NK-92 (cell line): ENCODE results near the gene DCTPP1.
"Not testable (repeated sequence)": the region's sequence is repeated elsewhere in the genome, so short reads cannot be mapped to it uniquely, and the experiment has no call there.

ENCODE experiments used
- DNase-seq: peaks from one replicate; lab custom pipeline; 2025; ENCODE audit not compliant: unreplicated experiment; lab: John Stamatoyannopoulos, UW

Gene DCTPP1

DNA sequence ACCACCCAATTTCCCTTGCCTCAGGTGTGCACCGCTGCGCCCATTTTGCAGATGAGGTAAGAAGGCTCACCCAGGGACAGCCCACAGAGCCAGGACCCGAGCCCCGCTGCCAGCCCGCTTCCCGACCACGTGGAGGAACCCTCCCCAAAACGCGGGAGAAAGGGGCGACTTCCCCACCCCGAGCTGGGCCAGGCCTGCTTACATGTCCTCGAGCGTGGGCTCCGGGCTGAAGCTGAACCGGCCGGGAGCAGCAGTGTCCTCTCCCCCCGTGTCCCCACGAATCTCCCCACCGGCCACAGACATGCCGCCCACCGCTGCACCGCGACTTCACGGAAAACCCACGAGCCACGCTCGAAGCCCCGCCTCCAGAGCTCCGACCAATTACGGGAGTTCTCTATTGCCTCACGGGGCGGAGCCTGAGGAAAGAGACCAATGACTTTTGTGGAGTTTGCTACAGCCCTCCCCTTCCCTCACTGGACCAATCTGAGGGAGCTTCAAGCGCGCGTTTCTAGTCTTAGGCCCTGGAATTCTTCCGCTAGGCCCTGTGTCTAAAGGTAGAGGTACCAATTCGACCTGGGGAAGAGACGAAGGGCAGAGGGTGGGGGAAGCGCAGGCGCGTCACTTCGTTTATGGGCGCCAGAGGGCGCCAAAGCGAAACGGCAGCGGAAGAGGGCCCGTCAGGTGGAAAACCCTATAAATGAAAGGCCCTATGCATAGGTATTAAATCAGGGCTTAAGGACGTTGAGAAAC lies at the start of gene DCTPP1:
Gene DCTPP1 (minus strand): TSS at position 353 of the 750 bp plus-strand sequence. CDS start 50 bp downstream, at position 303.
- peak; percentile 85 for DNase-seq

DNA sequence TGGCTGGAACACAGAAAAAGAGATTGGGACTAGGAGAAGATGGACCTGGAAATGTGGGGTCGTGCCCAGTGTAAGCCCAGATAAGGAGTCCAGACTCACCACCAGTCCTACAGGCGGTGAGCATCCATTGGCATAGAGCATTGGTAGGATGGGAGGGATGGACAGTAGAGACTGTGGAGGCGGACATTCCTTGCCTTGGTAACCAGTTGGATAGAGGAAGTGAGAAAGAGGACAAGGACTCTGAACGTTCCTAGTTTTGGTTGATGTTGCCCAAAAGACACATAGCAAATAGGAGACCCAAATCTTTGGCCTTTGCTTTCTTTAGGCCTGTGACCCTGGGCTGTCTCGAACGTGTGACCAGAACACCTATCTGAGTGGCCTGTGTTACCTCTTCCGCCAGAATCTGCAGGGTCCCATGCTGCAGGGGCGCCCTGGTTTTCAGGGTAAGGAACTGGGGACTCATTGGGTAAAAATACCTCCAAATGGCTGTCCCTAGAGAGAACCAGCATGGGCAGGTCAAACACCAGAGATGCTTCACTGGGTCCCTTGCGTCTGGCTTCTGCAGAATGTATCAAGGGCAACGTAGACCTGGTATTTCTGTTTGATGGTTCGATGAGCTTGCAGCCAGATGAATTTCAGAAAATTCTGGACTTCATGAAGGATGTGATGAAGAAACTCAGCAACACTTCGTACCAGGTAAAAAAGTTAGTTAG lies 49.1 kb upstream of the DCTPP1 start:
- no peak for DNase-seq

DNA sequence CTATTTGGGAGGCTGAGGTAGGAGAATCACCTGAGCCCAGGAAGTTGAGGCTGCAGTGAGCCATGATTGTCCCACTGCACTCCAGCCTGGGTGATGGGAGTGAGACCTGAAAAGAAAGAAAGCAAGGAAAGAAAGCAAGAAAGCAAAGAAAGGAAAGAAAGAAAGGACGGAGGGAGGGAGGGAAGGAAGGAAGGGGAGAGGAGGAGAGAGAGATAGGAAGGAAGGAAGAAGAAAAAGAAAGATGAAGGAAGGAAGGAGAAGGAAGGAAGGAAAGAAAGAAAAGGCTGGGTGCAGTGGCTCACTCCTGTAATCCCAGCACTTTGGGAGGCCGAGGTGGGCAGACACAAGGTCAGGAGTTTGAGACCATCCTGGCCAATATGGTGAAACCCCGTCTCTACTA lies 47.9 kb upstream of the DCTPP1 start:
- DNase-seq = not testable (repeated sequence)

DNA sequence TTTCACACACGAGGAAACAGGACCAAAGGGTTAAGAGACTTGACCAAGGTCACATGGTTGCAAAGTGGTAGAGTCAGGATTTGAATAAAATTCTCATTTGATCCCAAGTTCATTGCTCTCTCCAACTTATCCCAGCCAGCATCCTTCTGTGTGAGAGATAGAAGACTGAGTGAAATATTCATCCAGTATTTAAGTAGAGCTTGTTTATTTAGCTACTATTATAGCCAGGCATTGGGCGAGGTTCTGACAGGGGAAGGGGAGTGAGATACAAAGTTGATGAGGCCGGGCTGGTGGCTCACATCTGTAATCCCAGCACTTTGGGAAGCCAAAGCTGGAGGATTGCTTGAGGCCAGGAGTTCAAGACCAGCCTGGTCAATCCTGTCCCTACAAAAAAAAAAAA lies 47.2 kb upstream of the DCTPP1 start:
- DNase-seq = no peak

DNA sequence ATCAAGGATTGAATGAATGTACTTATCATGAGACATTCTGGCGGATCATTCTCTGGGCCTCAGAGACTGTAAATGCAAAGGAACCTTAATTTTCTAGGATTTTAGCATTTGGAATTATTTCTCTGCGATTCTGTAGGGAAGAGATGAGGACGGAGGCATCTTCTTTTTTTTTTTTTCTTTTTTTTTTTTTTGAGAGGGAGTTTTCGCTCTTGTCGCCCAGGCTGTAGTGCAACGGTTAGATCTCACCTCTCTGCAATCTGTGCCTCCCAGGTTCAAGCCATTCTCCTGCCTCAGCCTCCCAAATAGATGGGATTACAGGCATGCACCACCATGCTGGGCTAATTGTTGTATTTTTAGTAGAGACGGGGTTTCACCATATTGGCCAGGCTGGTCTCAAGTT lies 44.9 kb upstream of the DCTPP1 start:
- no peak for DNase-seq

DNA sequence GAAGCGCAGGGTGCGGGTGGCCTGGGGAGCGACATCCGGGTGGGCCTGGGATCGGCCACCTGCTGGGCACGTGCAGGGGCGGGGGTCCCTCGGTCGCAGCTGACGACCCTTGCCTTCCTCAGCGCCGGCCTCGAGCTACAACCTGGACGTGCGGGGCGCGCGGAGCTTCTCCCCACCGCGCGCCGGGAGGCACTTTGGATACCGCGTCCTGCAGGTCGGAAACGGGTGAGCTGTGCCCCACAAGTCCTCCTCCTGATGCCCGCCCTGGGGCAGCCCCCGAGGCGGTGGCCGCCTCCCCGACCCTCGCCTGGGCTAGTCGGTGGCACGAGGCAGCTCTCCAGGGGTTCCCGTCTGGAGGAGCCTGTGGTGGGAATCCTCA lies 44.2 kb upstream of the DCTPP1 start:
- DNase-seq = no peak

DNA sequence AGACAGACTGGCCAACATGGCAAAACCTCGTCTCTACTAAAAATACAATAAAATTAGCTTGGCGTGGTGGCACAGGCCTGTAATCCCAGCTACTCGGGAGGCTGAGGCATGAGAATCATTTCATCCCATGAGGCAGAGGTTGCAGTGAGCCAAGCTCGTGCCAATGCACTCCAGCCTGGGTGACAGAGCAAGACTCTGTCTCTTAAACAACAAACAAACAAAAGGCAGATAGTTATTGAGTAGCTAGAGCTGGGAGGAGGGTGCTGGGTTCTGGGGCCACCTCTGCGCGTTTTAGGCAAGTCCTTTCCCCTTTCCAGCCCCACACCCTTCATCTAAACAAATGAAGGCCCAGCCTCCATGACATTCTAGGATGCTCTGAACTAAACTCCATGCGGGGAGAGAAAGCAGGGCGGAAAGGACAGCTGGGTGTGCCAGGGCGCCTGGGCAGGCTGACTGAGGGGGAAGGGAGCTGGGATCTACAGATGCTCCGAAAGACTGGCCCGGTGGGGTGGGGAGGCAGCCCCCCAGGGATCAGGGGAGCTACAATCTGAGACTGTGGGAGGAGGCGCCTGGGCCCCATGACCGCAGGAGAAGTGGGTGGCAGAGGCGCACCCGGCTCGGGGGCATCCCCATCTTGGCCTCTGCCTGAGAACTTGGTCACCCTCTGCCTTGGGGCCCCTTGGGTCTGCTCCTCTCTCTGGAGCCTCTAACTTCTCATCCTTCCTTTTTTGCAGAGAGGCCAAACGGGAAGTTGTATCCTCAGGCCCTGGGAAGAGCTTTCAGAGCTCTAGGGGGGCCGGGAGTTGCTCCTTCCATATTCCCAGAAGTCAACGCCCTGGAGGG lies 43.6 kb upstream of the DCTPP1 start:
- DNase-seq = no peak

DNA sequence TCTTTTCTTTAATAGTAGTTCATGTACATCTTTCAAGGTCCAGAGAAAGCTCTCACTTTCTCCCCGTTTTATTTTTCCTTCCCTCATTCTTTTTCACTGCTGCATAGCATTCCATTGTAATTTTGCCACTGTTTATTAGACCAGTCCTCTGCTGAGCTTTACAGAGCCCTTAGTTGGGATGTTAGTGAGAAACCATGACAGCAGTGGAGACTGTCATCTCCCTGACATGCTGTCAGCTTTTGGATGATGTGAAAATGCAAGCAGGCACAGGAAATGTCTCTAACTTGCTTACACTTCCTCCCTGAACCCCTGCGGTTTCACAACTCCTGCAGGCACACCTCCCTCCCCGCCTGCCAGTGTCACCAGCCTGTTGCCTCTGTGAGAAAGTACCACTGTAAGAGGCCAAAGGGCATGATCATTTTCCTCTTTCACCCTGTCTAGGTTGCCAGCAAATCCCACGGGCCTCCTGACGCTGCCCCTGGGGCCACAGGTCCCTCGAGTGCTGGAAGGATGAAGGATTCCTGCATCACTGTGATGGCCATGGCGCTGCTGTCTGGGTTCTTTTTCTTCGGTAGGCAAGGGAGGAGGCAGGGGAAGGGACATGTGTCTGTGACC lies 42.6 kb upstream of the DCTPP1 start, which contains the start of gene ITGAL:
Gene ITGAL (plus strand): TSS at position 415 of the 615 bp plus-strand sequence. CDS start 96 bp downstream, at position 511.
- peak; percentile 36 for DNase-seq

DNA sequence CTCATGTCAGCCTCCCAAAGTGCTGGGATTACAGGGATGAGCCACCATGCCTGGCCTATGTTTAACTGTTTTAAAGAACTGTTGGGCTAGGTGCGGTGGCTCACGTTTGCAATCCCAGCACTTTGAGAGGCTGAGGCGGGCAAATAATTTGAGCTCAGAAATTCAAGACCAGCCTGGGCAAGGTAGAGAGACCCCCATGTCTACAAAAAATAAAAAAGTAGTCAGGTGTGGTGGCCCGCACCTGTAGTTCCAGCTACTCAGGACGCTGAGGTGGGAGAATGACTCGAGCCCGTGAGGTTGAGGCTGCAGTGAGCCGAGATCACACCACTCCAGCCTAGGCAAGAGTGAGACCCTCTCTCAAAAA lies 40.8 kb upstream of the DCTPP1 start:
- DNase-seq = no peak

DNA sequence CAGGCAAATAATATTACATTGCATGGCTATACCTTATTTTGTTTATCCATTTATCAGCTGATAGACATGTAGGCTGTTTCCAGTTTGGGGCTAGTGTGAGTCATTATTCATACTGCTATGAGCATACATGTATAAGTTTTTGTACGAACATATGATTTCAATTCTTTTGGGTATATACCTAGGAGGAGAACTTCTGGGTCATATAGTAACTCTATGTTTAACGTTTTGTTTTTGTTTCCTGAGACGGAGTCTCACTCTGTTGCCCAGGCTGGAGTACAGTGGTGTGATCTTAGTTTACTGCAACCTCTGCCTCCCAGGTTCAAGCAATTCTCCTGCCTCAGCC lies 40.3 kb upstream of the DCTPP1 start:
- no peak for DNase-seq

DNA sequence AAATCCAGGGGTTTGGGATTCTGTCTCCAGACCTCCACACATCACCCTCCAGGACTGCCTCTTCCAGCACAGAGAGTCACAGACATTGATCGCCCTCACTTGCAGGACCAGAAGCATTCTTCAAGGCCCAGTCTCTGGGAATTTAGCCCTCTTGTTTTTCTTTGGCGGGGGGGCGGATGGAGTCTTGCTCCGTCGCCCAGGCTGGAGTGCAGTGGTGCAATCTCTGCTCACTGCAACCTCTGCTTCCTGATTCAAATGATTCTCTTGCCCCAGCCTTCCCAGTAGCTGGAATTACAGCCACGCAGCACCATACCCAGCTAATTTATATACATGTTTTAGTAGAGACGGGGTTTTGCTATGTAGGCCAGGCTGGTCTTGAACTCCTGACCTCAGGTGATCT lies 34.2 kb upstream of the DCTPP1 start:
- no peak for DNase-seq

DNA sequence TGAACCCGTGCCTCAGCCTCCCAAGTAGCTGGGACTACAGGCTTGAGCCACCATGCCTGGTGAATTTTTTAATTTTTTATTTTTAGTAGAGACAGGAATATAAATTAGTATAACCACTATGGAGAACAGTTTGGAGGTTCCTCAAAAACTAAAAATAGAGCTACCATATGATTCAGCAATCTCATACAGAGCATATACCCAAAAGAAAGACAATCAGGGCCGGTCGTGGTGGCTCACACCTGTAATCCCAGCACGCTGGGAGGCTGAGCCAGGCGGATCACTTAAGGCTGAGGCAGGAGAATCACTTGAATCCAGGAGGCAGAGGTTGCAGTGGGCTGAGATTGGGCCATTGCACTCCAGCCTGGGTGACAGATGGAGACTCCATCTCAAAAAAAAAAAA lies 31.6 kb upstream of the DCTPP1 start:
- DNase-seq = not testable (repeated sequence)

DNA sequence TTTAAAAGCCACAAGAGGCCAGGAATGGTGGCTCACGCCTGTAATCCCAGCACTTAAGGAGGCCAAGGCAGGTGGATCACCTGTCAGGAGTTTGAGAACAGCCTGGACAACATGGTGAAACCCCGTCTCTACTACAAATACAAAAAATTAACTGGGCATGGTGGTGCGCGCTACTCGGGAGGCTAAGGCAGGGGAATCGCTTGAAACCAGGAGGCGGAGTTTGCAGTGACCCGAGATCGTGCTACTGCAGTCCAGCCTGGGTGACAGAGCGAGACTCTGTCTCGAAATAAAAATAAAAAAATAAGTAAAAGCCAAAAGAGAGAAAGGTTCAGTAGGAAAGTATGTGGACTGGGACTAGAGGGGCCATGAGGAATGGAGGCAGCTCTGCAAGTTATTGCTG lies 29.6 kb upstream of the DCTPP1 start:
- no peak for DNase-seq

DNA sequence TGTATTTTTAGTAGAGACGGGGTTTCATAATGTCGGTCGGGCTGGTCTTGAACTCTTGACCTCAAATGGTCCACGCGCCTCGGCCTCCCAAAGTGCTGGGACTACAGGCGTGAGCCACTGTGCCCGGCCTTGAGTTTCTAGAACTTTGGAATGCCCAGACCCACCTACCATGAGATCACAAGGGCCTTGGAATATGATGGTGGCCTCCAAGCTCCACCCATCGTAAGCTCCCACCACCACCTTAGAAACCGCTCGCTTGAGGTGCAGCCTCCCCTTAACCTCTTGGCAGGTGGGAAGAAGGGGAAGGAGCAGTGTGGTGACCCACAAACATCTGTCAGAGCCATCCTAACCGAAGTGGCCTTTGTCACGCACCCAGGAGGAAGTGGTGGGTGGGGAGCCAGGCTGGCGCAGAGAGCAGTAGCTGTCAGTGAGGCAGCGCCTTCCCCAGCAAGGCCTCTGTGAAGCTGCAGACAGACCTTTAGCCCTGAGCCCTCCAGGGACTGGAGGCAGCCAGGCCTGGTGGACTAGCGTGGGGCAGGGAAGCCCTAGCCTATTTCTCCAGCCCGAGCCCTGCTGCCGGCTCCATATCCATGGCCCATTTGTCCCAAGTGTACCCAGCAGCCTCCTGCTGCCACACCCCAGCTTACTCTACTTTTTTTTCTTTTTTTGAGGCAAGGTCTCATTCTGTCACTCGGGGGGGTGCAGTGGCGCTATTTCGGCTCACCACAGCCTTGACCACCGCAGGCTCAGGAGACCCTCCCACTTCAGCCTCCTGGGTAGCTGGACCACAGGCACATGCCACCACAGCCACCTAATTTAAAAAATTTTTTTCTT lies 28.9 kb upstream of the DCTPP1 start:
- no peak for DNase-seq

DNA sequence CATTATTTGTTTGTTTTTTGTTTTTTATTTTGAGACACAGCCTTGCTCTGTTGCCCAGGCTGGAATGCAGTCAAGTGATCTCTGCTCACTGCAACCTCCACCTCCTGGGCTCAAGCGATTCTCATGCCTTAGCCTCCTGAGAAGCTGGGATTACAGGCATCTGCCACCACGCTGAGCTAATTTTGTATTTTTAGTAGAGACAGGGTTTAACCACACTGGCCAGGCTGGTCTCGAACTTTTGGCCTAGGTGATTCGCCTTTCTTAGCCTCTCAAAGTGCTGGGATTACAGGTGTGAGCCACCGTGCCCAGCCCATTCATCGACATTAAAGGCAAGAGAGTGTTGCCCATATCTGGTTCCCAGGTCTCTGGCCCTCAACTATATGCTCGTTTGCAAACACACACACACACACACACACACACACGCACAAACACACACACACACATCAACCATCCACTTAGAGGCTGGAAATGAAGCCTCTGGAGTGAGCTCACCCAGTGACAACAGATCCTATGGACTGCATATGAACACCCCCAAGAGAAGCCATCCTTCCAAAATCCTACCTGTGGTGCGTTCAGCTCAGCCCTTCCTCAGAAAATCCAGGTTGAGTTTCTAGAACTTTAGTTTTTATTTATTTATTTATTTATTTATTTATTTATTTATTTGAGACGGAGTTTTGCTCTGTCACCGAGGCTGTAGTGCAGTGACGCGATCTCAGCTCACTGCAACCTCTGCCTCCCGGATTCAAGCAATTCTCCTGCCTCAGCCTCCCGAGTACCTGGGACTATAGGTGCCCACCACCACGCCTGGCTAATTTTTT lies 28.1 kb upstream of the DCTPP1 start:
- DNase-seq = no peak

DNA sequence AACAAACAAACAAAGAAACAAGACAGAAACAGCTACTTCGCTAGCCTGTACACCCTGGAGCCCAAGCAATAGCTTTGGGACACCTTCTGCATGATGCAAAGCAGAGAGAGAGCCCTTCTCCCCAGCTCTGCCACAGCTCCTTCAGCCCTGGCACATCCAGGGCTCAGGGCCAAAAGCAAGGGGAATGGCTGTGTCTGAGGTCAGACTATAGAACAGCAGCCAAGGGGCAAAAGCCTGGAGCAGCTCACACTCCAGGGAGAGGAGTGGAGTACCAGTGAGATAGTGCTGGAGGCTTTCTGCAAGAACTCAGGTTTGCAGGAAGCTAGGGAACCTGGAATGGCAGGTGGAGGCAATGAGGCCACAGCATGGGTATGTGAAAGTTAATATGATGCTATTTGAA lies 27.4 kb upstream of the DCTPP1 start:
- no peak for DNase-seq

DNA sequence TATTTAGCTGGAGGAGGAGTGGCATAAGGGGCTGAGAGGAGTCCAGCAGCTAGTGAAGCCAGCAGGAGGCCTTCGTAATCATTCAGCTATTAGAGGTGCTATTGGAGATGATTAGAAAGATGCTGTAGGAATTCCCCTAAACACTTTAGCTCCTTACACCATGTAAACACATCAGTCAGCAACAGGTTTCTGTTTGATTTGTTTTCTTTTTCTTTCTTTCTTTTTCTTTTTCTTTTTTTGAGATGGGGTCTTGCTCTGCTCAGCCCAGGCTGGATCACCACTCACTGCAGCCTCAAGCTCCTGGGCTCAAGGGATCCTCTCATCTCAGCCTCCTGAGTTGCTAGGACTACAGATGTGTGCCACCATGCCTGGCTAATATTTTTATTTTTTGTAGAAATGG lies 26.5 kb upstream of the DCTPP1 start:
- no peak for DNase-seq

DNA sequence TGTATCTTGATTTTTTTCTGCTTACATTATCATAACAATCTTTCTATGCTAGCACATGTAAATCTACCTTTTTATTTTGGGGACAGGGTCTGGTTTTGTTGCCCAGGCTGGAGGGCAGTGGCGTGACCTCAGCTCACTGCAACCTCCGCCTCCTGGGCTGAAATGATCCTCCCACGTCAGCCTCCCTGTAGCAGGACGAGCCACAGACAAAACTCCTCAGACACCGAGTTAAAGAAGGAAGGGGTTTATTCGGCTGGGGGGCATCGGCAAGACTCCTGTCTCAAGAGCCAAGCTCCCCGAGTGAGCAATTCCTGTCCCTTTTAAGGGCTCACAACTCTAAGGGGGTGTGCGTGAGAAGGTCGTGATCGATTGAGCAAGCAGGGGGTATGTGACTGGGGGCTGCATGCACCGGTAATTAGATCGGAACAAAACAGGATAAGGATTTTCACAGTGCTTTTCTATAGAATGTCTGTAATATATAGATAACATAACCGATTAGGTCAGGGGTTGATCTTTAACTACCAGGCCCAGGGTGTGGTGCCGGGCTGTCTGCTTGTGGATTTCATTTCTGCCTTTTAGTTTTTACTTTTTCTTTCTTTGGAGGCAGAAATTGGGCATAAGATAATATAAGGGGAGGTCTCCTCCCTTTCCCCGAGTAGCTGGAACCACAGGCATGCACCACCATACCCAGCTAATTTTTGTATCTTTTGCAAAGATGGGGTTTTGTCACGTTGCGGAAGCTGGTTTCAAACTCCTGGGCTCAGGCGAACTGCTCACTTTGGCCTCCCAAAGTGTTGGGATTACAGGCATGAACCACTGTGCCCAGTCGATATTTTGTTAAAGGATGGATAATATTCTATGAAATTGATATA lies 23.1 kb upstream of the DCTPP1 start:
- DNase-seq = not testable (repeated sequence)

DNA sequence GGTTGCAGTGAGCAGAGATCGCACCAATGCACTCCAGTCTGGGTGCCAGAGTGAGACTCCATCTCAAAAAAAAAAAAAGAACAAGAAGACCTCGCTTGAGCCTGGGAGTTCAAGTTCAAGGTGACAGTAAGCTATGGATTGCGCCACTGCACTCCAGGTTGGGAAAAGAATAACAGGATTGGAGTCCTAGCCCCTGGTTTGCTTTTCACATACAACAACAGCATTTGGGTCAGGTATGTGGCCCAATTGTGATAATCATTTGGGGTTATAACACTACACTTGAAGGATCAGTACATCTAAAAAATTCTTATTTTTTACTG lies 19.2 kb upstream of the DCTPP1 start:
- no peak for DNase-seq
